ENCODE data around the gene MEG3.

Gene MEG3

GRCh38 chr14:100864960-100865681 lies 39.2 kb downstream of the MEG3 start:
- DNase-seq (ENCODE audit: low read depth), result no peak

- no peak for DNase-seq (ENCODE audit: low read depth)
These were observed 40.0 kb downstream of the MEG3 start for GRCh38 chr14:100865682-100866591.

DNA sequence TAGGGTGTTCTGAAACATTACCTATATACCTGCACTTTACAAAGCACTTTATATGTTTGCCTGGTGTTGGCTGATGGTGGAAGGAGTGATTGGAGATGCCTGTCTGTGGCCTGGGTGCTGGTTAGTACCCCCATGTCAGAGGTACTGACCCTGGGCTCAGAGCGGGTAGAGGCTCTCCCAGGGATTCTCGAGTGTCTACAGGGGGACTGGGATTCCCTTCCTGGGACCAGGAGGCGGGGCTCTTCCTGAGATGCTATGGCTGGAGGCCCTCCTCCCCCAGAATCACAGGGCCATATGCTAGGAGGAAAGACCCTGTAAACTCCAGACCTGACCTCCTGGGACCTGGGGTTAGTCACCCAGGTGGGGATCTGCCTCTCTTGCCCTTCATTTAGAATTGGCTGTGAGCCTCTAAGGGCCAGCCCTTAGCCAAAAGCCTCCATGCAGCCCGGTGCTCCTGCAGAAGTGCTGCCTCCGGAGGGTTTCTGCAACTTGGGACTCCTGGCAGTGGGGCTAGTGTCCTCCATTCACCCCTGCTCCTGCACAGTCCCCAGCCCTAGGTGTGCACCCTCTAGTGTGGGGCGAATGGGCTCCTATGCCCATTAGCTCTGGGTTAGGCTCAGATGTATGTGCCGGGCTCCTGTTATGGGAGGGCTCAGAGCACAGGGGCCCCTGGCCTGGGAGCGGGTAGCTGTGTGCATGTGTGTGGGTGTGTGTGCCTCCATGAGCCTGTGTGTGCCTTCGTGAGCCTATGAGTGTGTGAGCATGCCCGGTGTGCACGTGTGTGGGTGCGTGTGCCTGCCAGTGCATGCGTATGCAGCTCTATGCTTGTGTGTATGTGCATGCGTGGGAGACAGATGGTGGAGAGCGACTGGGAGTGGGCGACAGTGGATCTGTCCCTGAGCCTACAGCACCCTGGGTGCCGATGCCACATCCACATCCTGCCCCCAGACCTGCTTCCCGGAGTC lies 41.0 kb downstream of the MEG3 start:
- DNase-seq (ENCODE audit: low read depth), result no peak

- no peak for DNase-seq (ENCODE audit: low read depth)
These were observed 41.9 kb downstream of the MEG3 start for GRCh38 chr14:100867631-100868315.

DNA sequence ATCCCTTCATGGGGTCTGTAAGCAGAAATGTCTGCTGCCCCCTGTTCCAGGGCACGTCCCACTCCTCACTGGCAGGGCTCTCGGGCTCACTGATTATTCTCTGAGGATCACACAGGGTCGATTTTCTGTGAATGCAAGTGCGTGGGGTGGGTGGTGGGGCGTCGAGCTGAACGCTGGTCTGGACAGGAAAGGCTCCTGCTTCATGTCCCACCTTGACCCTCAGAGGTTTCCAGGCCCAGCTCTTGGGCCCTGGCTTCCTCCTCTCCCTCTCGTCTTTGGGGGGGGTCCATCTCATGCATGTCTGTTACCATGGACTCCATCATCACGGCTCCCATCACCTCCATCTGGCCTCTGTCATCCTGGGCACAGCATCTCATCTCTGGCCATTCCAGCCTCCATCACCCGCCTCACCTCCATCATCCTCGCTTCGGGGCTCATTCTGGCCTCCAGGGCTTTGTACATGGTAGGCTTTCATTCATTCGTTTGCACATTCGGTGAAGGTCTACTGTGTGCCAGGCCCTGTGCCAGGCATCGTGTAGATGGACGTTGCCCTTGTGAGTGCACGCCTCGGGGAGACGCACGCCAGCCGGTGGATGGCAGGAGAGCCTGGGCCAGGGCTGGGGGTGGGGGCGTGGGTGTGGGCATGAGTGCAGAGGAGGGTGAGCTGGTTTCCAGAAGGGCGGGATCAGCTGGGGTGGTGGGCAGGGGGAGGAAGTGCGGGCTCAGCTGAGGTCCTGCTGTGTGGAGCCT lies 42.9 kb downstream of the MEG3 start:
- no peak for DNase-seq (ENCODE audit: low read depth)

GRCh38 chr14:100871234-100872186 lies 45.6 kb downstream of the MEG3 start:
- DNase-seq (ENCODE audit: low read depth), result no peak

- DNase-seq (ENCODE audit: low read depth), result no peak
These were observed 46.6 kb downstream of the MEG3 start for GRCh38 chr14:100872259-100873095.

GRCh38 chr14:100873096-100873482 lies 47.2 kb downstream of the MEG3 start:
- no peak for DNase-seq (ENCODE audit: low read depth)

- no peak for DNase-seq (ENCODE audit: low read depth)
These were observed 48.1 kb downstream of the MEG3 start for GRCh38 chr14:100874051-100874410.

DNA sequence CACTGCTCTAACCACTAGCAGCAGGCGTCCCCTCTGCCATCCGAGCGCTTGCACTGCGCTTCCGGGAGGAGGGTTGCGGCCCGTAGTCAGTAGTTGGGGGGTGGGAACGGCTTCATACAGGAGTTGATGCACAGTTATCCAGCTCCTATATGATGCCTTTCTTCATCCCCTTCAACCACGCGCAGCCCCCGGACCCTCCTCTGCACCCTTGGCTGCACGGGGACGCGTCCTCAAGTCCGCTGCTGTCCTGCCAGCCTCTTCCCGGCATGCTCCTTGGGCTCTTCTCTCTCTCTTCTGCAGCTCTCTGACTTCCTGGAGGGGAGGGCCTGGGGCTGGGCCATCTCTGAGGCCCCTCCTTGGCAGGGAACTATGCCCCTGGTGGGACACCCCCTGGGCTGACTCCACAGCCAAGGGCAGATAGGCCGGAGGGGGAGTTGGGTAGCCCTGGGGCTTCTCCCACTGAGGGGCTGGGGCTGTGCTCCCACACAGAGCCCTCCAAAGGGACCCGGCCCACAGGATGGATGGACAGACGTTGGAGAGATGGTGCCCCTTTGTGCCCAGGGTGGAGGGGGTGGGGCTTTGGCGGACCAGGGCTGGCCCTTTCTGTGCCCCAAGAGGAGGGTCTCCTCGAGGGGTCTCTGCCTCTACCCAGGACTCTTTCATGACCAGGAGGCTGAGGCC lies 48.6 kb downstream of the MEG3 start:
- no peak for DNase-seq (ENCODE audit: low read depth)

DNA sequence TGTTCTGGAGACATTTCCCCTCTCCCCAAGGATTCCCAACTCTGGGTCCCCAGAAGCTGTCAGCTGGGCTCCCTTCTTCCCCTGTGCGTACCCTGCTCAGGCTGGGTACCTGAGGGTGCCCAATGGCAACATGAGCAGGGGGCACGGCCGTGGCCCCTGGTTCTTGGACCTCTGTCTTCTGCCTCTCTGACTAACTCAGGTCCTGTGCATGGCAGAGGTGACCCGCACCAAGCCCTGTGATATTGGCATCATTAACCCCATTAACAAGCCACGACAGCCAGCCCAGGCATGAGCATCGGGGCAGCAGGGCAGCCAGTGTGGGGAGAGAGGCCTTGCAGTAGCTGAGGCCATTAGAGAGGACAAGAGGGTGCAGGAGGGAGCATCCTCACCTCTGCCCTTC lies 49.2 kb downstream of the MEG3 start:
- no peak for DNase-seq (ENCODE audit: low read depth)

DNA sequence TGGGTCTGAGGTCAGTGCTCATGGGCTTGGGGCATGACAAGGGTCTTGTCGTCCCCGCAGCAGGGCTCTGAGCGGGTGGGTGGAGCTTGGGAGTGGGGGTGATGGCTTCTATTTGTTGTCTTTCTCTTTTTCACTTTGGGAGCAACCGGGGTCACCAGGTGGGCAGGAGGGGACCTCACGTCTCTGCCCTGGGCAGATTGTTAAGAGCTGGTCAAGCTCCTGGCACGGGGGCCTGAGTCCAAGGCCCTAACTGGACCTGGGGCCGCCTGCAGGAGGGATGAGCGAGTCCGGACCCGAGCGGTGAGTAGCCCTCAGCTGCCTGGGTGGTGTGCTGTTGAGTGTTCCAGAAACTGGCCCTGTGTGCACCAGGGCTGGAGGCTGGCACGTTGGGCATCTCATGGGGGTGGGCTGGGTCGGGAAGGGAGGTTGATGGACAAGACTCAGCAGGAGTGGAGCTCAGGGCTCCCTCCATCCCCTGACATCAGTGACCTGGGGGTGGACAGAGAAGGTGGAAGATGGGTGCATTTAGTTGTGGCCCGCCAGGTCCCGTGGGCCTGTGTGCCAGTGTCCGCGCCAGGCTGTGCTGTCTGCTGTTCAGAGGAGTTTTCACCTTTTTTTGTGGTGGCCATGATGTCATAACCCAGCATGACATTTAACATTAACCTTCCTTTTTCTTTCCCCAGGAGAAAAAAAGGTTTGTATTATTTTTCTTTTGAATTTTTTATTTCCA lies 50.1 kb downstream of the MEG3 start:
- no peak for DNase-seq (ENCODE audit: low read depth)

DNA sequence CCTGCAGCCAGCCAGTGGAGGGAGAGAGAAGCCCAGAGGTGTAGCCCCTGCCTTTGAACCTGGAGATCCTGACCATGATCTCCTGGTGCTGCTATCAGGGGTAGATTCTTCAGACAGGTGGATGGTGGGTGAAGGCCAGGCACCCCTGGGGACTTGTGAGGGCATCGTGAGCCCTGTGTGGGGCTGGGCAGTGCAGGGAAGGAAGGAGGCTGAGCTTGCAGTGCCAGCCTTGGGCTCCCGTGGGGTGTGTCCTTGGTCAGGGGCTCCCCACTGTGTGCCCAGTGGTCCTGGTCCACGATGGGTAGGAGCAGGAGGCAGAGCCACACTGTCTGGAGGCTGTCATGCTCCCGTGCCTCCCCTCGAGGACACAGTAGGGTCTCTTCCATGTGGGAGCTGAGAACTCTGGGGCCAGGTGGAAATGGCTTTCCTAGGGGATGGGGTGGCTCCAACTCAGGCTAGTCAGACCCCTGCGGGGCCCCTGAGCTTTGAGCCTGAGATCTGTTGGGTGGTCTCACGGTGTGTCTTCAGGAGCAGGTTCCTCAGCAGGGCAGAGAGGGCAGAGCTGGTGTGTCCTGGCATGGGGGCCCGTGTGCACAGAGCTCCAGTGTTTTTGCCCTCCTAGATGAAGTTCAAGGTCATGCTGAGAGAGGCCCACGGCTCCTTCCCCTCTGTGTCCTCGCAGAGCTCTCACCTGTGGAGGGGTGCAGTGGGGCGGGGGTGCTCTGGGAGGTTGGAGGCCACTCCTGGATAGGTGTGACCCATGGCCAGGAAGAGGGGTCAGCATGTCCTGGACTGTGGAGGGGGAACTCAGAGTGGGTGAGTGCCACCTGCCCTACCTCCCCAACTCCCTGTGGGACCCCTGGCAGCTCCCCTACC lies 52.6 kb downstream of the MEG3 start:
- no peak for DNase-seq (ENCODE audit: low read depth)

GRCh38 chr14:100879194-100879593 lies 53.3 kb downstream of the MEG3 start:
- DNase-seq (ENCODE audit: low read depth), result no peak

GRCh38 chr14:100879782-100880181 lies 53.9 kb downstream of the MEG3 start:
- DNase-seq (ENCODE audit: low read depth), result no peak
